OCI-LY7 (cell line): ENCODE measurements around the gene SPATA32.

Experiments used
- EZH2phosphoT487 ChIP-seq: fragments of 200-600 bp; sonication (generic); IDR thresholded peaks from 2 replicates; pipeline ENCODE4 v1.6.1; 2018; ENCODE audit warnings: low read depth, borderline replicate concordance, mild to moderate bottlenecking, mixed run types, antibody characterized with exemption, low read length, moderate library complexity, mixed read lengths
- TF ChIP-seq, protein P1 (sequence below): fragments of 200-600 bp; sonication (generic); conservative IDR thresholded peaks from 2 replicates; pipeline ENCODE4 v1.5.1; 2014; ENCODE audit warnings: mild to moderate bottlenecking, antibody characterized with exemption, low read length, moderate library complexity, mixed read lengths

DNA sequence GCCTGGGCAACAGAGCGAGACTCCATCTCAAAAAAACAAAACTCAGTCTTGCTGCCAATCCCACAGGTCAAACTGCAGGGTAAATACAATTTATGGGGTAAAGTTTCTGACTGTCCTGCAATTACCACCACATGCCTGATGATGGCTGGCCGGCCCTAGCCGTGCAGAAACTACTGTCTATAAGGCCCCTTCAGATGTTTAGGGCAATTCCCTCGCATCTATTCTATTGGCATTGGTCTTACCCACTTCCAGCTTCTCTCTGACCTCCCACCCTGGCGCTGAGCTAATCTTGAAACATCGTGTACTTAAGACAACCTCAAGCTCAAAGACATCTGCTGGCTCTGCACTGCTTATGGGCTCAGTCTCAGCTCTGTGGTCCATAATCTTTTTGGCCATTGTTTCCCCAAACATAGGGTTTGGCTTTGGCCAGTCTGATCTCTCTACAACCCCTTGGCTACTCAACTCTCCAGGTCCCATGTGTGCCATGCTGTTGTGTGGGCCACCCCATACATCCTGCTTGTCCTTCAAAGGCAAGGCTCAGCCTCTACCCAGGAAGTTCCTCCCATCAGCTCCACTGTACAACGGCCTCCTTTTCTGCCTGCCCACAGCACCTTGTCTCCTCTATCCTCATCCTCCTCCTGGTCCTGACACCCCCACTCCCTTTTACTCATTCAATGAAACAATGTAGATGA lies 38.3 kb upstream of the SPATA32 start:
- TF ChIP-seq, protein P1, sequence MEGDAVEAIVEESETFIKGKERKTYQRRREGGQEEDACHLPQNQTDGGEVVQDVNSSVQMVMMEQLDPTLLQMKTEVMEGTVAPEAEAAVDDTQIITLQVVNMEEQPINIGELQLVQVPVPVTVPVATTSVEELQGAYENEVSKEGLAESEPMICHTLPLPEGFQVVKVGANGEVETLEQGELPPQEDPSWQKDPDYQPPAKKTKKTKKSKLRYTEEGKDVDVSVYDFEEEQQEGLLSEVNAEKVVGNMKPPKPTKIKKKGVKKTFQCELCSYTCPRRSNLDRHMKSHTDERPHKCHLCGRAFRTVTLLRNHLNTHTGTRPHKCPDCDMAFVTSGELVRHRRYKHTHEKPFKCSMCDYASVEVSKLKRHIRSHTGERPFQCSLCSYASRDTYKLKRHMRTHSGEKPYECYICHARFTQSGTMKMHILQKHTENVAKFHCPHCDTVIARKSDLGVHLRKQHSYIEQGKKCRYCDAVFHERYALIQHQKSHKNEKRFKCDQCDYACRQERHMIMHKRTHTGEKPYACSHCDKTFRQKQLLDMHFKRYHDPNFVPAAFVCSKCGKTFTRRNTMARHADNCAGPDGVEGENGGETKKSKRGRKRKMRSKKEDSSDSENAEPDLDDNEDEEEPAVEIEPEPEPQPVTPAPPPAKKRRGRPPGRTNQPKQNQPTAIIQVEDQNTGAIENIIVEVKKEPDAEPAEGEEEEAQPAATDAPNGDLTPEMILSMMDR = peak; percentile 28; the same call in 1 of the 2 replicates
- no peak for TF ChIP-seq EZH2phosphoT487
